H1 (cell line): ENCODE results near the gene CHD2. TPM values are rescaled to one million over a fixed set of nuclear protein-coding genes. Genes with fewer than 3 reads are reported as not detected.
A peak's percentile ranks its signal among the peaks of the same experiment; 100 is the strongest.

Experiments used
- ATF2 ChIP-seq: IDR thresholded peaks from 2 replicates; pipeline ENCODE4 v1.6.1; 2012; ENCODE audit warnings: low read length, inconsistent platforms
- BCL11A ChIP-seq, 2 experiments: IDR thresholded peaks; one replicate each; pipeline ENCODE4 v1.6.1; 2011; ENCODE audit warnings: low read depth in 2 of 2, low read length in 2 of 2, mild to moderate bottlenecking in 2 of 2
- CTCF ChIP-seq, 3 experiments: IDR thresholded peaks; 1 replicate in 2 of 3; 2 replicates in 1 of 3; pipeline versions ENCODE4 v1.5.1 to v1.6.1; 2011; ENCODE audit warnings: low read length in 3 of 3, mild to moderate bottlenecking in 3 of 3, inconsistent platforms in 2 of 3, low read depth in 1 of 3, moderate library complexity in 1 of 3; ENCODE audit not compliant: insufficient read depth in 1 of 3; ENCODE audit errors: control extremely low read depth in 1 of 3
- E2F6 ChIP-seq: IDR thresholded peaks from 2 replicates; pipeline ENCODE4 v1.6.1; 2012; ENCODE audit warnings: inconsistent platforms
- HDAC2 ChIP-seq, 2 experiments: fragments of 300-600 bp in 1 of 2; sonication (generic) in 1 of 2; IDR thresholded peaks; 2 replicates each; pipeline ENCODE4 v1.6.1; 2011 to 2012; ENCODE audit warnings: low read depth in 2 of 2, low read length in 2 of 2, mild to moderate bottlenecking in 2 of 2, moderate library complexity in 2 of 2, borderline replicate concordance in 1 of 2, inconsistent platforms in 1 of 2
- JUND ChIP-seq: IDR thresholded peaks from 2 replicates; pipeline ENCODE4 v1.6.1; 2011; ENCODE audit warnings: mild to moderate bottlenecking, improper control_type of control experiment, low read length
- KDM4A ChIP-seq: IDR thresholded peaks from one replicate; pipeline ENCODE4 v1.7.1; 2012; ENCODE audit warnings: low read depth, mild to moderate bottlenecking, moderate library complexity, low read length, inconsistent platforms; ENCODE audit not compliant: severe bottlenecking
- NRF1 ChIP-seq: IDR thresholded peaks from 2 replicates; pipeline ENCODE4 v1.6.1; 2011; ENCODE audit warnings: mild to moderate bottlenecking, low read depth, low read length, improper control_type of control experiment
- POLR2A ChIP-seq, 2 experiments: IDR thresholded peaks; 1 replicate in 1 of 2; 2 replicates in 1 of 2; pipeline ENCODE4 v1.6.1; 2011; ENCODE audit warnings: low read depth in 2 of 2, low read length in 2 of 2, mild to moderate bottlenecking in 2 of 2; ENCODE audit errors: control extremely low read depth in 1 of 2
- POU5F1 ChIP-seq: IDR thresholded peaks from 2 replicates; pipeline ENCODE4 v1.6.1; 2011; ENCODE audit warnings: low read depth, mild to moderate bottlenecking, low read length, moderate library complexity
- RBBP5 ChIP-seq: IDR thresholded peaks from 2 replicates; pipeline ENCODE4 v1.7.1; 2012; ENCODE audit warnings: low read depth, mild to moderate bottlenecking, inconsistent platforms, low read length, moderate library complexity, borderline replicate concordance
- RXRA ChIP-seq: IDR thresholded peaks from 2 replicates; pipeline ENCODE4 v1.6.1; 2011; ENCODE audit warnings: low read depth, mild to moderate bottlenecking, low read length, moderate library complexity; ENCODE audit not compliant: insufficient read depth
- SIX5 ChIP-seq: IDR thresholded peaks from 2 replicates; pipeline ENCODE4 v1.6.1; 2011; ENCODE audit warnings: mild to moderate bottlenecking, low read depth, low read length
- SP1 ChIP-seq: IDR thresholded peaks from 2 replicates; pipeline ENCODE4 v1.6.1; 2011; ENCODE audit warnings: low read depth, low read length
- SP2 ChIP-seq: IDR thresholded peaks from 2 replicates; pipeline ENCODE4 v1.6.1; 2012; ENCODE audit warnings: mild to moderate bottlenecking, low read length, inconsistent platforms
- SRF ChIP-seq: IDR thresholded peaks from 2 replicates; pipeline ENCODE4 v1.6.1; 2011; ENCODE audit warnings: mild to moderate bottlenecking, low read depth, low read length, moderate library complexity
- TEAD4 ChIP-seq: IDR thresholded peaks from 2 replicates; pipeline ENCODE4 v1.6.1; 2012; ENCODE audit warnings: low read depth, low read length, inconsistent platforms, mixed read lengths
- YY1 ChIP-seq: IDR thresholded peaks from 2 replicates; pipeline ENCODE4 v1.6.1; 2011; ENCODE audit warnings: low read depth, mild to moderate bottlenecking, low read length
- polyA plus RNA-seq, 7 experiments: library from polyadenylated mRNA; depleted of rRNA in 3 of 7; stranded (reverse) in 5 of 7; unstranded in 2 of 7; fragments of >200 nt in 5 of 7; fragments of 200-250 nt in 2 of 7; gene quantifications; 1 replicate in 5 of 7; 2 replicates in 1 of 7; 4 replicates in 1 of 7; pipeline versions ENCODE4 v1.2.1 to v1.2.3, GENCODE V29; 2011 to 2013; ENCODE audit warnings: missing spikeins in 2 of 7, mixed read lengths in 2 of 7
- total RNA-seq: library from RNA; stranded (reverse); fragmentation: NEBNext Ultra II Directional; extraction: Animal tissue kit (Norgen Biotek cat#: 25700); gene quantifications from 2 replicates; pipeline ENCODE4 v1.2.1, GENCODE V29; 2021

CHD2 gene
- total and polyA plus RNA-seq, 2 of the 8 experiments (the other 6 are each of a cell fraction or from before 2014, with no cell fraction given), result 28.8 to 70.0 TPM

GRCh38 chr15:92881802-92882696 is 18.1 kb upstream of the CHD2 start (continued):
- TF ChIP-seq RBBP5 (no peak), SP1 (peak; percentile 99), HDAC2 (IDR thresholded peaks at IDR 0.05; ENCODE audit: borderline replicate concordance in 1 of 2, low read depth in 2 of 2, low read length in 2 of 2) (no peak), YY1 (no peak), SIX5 (no peak), POU5F1 (no peak), POLR2A (IDR thresholded peaks at IDR 0.05; ENCODE audit: control extremely low read depth in 1 of 2, low read depth in 2 of 2, low read length in 2 of 2) (peak; percentile 75 to 96), SRF (no peak), RXRA (no peak), CTCF (IDR thresholded peaks at IDR 0.05; ENCODE audit: control extremely low read depth in 1 of 3, insufficient read depth in 1 of 3, low read depth in 1 of 3, low read length in 3 of 3) (no peak), KDM4A (no peak), E2F6 (no peak), NRF1 (peak; percentile 63), ATF2 (no peak), SP2 (peak; percentile 92), JUND (no peak), TEAD4 (no peak), BCL11A (IDR thresholded peaks at IDR 0.05; ENCODE audit: low read depth in 2 of 2, low read length in 2 of 2) (no peak)
